WTC11 (cell line): ENCODE results near the gene TINAG. TPM values are rescaled to one million over a fixed set of nuclear protein-coding genes. Genes with fewer than 3 reads are reported as not detected.

Experiments
- ATAC-seq: fragments of 200-7000 bp; cut with Tn5 transposase; 2 replicates; pipeline ENCODE4 v1.10.0; 2021; ENCODE audit warnings: mild to moderate bottlenecking, moderate library complexity
- CTCF ChIA-PET: fragments of 300-600 bp; sonication (Branson Sonifier 250); formaldehyde crosslinking; loops from one replicate; lab custom pipeline; 2021; ENCODE audit warnings: antibody characterized with exemption; lab: Charles Lee
- POLR2A ChIA-PET: fragments of 350-600 bp; sonication (Branson Sonifier 250); formaldehyde crosslinking; loops from one replicate; lab custom pipeline; 2021; ENCODE audit warnings: antibody characterized with exemption; lab: Charles Lee
- DNase-seq: peaks from one replicate; pipeline ENCODE4 v3.0.0; 2021; ENCODE audit warnings: low spot score
- H3K27ac Mint-ChIP-seq: 2 replicates; pipeline ENCODE4 v1.8.0; 2021; ENCODE audit warnings: mixed read lengths
- H3K27me3 Mint-ChIP-seq: 2 replicates; pipeline ENCODE4 v1.8.0; 2021; ENCODE audit warnings: low read depth, mild to moderate bottlenecking, moderate library complexity, mixed read lengths
- H3K36me3 Mint-ChIP-seq: 2 replicates; pipeline ENCODE4 v1.8.0; 2021; ENCODE audit warnings: mixed read lengths
- H3K4me1 Mint-ChIP-seq: 2 replicates; pipeline ENCODE4 v1.8.0; 2022; ENCODE audit warnings: mixed read lengths
- H3K4me3 Mint-ChIP-seq: 2 replicates; pipeline ENCODE4 v1.8.0; 2021; ENCODE audit warnings: mild to moderate bottlenecking, moderate library complexity, mixed read lengths
- H3K9me3 Mint-ChIP-seq: 2 replicates; pipeline ENCODE4 v1.8.0; 2021; ENCODE audit warnings: mixed read lengths
- ELF4 ChIP-seq: sonication (generic); formaldehyde crosslinking; IDR thresholded peaks from 2 replicates; pipeline ENCODE4 v1.8.1; 2022; ENCODE audit warnings: low read depth, mild to moderate bottlenecking, moderate library complexity, missing genetic modification reagents
- ESRRA ChIP-seq: sonication (generic); formaldehyde crosslinking; IDR thresholded peaks from 2 replicates; pipeline ENCODE4 v1.8.1; 2022; ENCODE audit warnings: mild to moderate bottlenecking, missing genetic modification reagents, borderline replicate concordance
- FOXP1 ChIP-seq: sonication (generic); formaldehyde crosslinking; IDR thresholded peaks from 2 replicates; pipeline ENCODE4 v1.8.0; 2022; ENCODE audit warnings: missing genetic modification reagents, mild to moderate bottlenecking, moderate library complexity, borderline replicate concordance
- NFATC4 ChIP-seq: fragments of 250-450 bp; sonication (Bioruptor Pico); IDR thresholded peaks from 2 replicates; pipeline ENCODE4 v1.9.0; 2021; ENCODE audit warnings: mild to moderate bottlenecking
- RELA ChIP-seq: sonication (generic); formaldehyde crosslinking; IDR thresholded peaks from 2 replicates; pipeline ENCODE4 v1.8.1; 2022; ENCODE audit warnings: missing genetic modification reagents, mild to moderate bottlenecking, borderline replicate concordance
- TEAD4 ChIP-seq: sonication (generic); formaldehyde crosslinking; IDR thresholded peaks from 2 replicates; pipeline ENCODE4 v1.8.0; 2022; ENCODE audit warnings: mild to moderate bottlenecking, missing genetic modification reagents
- ZNF121 ChIP-seq: sonication (generic); formaldehyde crosslinking; IDR thresholded peaks from 2 replicates; pipeline ENCODE4 v1.8.0; 2023; ENCODE audit warnings: missing genetic modification reagents
- ZNF232 ChIP-seq: sonication (generic); formaldehyde crosslinking; IDR thresholded peaks from 2 replicates; pipeline ENCODE4 v1.8.0; 2022; ENCODE audit warnings: mild to moderate bottlenecking, missing genetic modification reagents
- ZNF396 ChIP-seq: fragments of 250-450 bp; sonication (Bioruptor Pico); IDR thresholded peaks from 2 replicates; pipeline ENCODE4 v1.8.0; 2021; ENCODE audit warnings: mild to moderate bottlenecking, moderate library complexity, borderline replicate concordance
- ZNF416 ChIP-seq: fragments of 250-450 bp; sonication (Bioruptor Pico); IDR thresholded peaks from 2 replicates; pipeline ENCODE4 v1.9.0; 2021; ENCODE audit warnings: mild to moderate bottlenecking, inconsistent platforms
- ZNF671 ChIP-seq: fragments of 250-450 bp; sonication (Bioruptor Pico); IDR thresholded peaks from 2 replicates; pipeline ENCODE4 v1.8.0; 2021; ENCODE audit warnings: mild to moderate bottlenecking
- total RNA-seq: library from RNA; stranded (reverse); gene quantifications from 3 replicates; pipeline ENCODE4 v1.2.3, GENCODE V29; 2021
- TF ChIP-seq, protein P1 (sequence below): sonication (generic); formaldehyde crosslinking; IDR thresholded peaks from 2 replicates; pipeline ENCODE4 v1.8.1; 2023; ENCODE audit warnings: mild to moderate bottlenecking, missing genetic modification reagents, moderate library complexity
- TF ChIP-seq, protein P2 (sequence below): sonication (generic); formaldehyde crosslinking; IDR thresholded peaks from 2 replicates; pipeline ENCODE4 v1.8.1; 2023; ENCODE audit warnings: mild to moderate bottlenecking, missing genetic modification reagents
- TF ChIP-seq, protein P3 (sequence below): sonication (generic); formaldehyde crosslinking; IDR thresholded peaks from 2 replicates; pipeline ENCODE4 v1.8.1; 2023; ENCODE audit warnings: mild to moderate bottlenecking, missing genetic modification reagents, moderate library complexity
- TF ChIP-seq, protein P4 (sequence below): fragments of 250-450 bp; sonication (Bioruptor Pico); IDR thresholded peaks from 2 replicates; pipeline ENCODE4 v1.9.0; 2021; ENCODE audit warnings: mild to moderate bottlenecking
- TF ChIP-seq, protein P5 (sequence below): sonication (generic); formaldehyde crosslinking; IDR thresholded peaks from 2 replicates; pipeline ENCODE4 v1.8.0; 2022; ENCODE audit warnings: missing genetic modification reagents
- TF ChIP-seq, protein P6 (sequence below): fragments of 250-450 bp; sonication (Bioruptor Pico); IDR thresholded peaks from 2 replicates; pipeline ENCODE4 v2.1.2; 2022; ENCODE audit warnings: mild to moderate bottlenecking, moderate library complexity
- TF ChIP-seq, protein P7 (sequence below): sonication (generic); formaldehyde crosslinking; IDR thresholded peaks from 2 replicates; pipeline ENCODE4 v1.8.1; 2022; ENCODE audit warnings: missing genetic modification reagents, borderline replicate concordance

Gene TINAG
- total RNA-seq, 1 experiment from 2014 or later = not detected

DNA sequence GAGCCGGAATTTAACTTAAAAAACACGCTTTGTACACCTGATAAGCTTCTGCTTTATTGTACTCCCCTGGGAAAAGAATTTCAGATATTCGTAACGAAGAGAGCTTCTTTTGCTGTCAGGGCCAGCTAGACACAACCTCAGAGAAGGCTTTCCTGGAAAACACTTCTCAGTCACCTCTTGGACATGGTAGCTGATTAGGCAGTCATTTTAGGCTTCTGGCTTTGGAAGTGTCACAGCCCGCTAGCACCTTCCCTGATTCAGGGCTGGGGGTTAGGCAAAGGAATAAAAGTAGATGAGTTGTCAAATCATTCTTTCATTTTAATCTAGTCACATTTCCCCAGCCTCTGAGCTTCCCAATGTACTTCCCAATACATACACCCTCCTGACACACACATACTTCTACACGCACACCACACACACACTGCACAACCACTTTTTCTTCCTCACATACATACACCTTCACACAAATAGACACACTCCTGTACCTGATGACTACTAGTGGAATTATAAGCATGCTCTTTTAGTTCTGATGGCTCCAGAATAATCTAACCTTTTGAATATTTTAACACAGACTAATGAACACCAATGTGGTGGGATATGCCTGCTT, 34.9 kb upstream of the TINAG start:
- TF ChIP-seq, protein P1, sequence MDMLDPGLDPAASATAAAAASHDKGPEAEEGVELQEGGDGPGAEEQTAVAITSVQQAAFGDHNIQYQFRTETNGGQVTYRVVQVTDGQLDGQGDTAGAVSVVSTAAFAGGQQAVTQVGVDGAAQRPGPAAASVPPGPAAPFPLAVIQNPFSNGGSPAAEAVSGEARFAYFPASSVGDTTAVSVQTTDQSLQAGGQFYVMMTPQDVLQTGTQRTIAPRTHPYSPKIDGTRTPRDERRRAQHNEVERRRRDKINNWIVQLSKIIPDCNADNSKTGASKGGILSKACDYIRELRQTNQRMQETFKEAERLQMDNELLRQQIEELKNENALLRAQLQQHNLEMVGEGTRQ (CRISPR knock-in tag) = no peak
- TF ChIP-seq, protein P2, sequence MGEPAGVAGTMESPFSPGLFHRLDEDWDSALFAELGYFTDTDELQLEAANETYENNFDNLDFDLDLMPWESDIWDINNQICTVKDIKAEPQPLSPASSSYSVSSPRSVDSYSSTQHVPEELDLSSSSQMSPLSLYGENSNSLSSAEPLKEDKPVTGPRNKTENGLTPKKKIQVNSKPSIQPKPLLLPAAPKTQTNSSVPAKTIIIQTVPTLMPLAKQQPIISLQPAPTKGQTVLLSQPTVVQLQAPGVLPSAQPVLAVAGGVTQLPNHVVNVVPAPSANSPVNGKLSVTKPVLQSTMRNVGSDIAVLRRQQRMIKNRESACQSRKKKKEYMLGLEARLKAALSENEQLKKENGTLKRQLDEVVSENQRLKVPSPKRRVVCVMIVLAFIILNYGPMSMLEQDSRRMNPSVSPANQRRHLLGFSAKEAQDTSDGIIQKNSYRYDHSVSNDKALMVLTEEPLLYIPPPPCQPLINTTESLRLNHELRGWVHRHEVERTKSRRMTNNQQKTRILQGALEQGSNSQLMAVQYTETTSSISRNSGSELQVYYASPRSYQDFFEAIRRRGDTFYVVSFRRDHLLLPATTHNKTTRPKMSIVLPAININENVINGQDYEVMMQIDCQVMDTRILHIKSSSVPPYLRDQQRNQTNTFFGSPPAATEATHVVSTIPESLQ (CRISPR knock-in tag) = no peak
- TF ChIP-seq ZNF232 (CRISPR knock-in tag) (no peak), TEAD4 (CRISPR knock-in tag) (no peak), FOXP1 (CRISPR knock-in tag) (no peak), ELF4 (no peak), ZNF416 (no peak), NFATC4 (CRISPR knock-in tag) (no peak), ZNF121 (CRISPR knock-in tag) (no peak), RELA (CRISPR knock-in tag) (no peak)
- TF ChIP-seq, protein P3, sequence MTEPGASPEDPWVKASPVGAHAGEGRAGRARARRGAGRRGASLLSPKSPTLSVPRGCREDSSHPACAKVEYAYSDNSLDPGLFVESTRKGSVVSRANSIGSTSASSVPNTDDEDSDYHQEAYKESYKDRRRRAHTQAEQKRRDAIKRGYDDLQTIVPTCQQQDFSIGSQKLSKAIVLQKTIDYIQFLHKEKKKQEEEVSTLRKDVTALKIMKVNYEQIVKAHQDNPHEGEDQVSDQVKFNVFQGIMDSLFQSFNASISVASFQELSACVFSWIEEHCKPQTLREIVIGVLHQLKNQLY (CRISPR knock-in tag) = no peak
- TF ChIP-seq, protein P4, sequence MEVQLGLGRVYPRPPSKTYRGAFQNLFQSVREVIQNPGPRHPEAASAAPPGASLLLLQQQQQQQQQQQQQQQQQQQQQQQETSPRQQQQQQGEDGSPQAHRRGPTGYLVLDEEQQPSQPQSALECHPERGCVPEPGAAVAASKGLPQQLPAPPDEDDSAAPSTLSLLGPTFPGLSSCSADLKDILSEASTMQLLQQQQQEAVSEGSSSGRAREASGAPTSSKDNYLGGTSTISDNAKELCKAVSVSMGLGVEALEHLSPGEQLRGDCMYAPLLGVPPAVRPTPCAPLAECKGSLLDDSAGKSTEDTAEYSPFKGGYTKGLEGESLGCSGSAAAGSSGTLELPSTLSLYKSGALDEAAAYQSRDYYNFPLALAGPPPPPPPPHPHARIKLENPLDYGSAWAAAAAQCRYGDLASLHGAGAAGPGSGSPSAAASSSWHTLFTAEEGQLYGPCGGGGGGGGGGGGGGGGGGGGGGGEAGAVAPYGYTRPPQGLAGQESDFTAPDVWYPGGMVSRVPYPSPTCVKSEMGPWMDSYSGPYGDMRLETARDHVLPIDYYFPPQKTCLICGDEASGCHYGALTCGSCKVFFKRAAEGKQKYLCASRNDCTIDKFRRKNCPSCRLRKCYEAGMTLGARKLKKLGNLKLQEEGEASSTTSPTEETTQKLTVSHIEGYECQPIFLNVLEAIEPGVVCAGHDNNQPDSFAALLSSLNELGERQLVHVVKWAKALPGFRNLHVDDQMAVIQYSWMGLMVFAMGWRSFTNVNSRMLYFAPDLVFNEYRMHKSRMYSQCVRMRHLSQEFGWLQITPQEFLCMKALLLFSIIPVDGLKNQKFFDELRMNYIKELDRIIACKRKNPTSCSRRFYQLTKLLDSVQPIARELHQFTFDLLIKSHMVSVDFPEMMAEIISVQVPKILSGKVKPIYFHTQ (CRISPR knock-in tag) = no peak
- DNase-seq (no peak), ATAC-seq (no peak)
- Mint-ChIP-seq H3K4me1 (no peaks in the 10 kb centered on the region), H3K27me3 (no peaks in the 10 kb centered on the region), H3K9me3 (no peaks in the 10 kb centered on the region), H3K36me3 (no peaks in the 10 kb centered on the region), H3K4me3 (no peak overlapping the region), H3K27ac (no peak overlapping the region)
- ChIA-PET POLR2A (no interaction called here), CTCF (no interaction called here)

DNA sequence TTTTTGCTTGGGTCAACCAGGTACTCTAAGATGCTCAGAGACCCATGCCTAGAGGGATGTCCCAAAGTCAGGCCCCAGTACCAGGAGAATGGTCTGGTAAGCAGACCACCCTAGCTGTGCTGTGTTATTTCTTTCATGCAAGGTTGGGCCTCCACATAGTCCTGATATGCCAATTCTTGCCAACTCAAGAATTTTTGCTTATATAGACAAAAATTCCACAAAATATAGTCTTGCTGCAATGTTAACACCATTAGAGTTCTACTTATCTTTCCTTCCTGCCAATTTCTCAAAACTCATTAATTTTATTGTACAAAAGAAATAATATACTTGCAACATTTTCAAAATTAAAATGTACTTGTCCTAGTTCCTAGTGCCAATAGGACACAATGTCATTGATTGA, 33.9 kb upstream of the TINAG start:
- no peak overlapping the region for H3K27ac Mint-ChIP-seq
- POLR2A ChIA-PET = no interaction called here
- TF ChIP-seq ZNF396 (CRISPR knock-in tag) = no peak
- TF ChIP-seq, protein P5, sequence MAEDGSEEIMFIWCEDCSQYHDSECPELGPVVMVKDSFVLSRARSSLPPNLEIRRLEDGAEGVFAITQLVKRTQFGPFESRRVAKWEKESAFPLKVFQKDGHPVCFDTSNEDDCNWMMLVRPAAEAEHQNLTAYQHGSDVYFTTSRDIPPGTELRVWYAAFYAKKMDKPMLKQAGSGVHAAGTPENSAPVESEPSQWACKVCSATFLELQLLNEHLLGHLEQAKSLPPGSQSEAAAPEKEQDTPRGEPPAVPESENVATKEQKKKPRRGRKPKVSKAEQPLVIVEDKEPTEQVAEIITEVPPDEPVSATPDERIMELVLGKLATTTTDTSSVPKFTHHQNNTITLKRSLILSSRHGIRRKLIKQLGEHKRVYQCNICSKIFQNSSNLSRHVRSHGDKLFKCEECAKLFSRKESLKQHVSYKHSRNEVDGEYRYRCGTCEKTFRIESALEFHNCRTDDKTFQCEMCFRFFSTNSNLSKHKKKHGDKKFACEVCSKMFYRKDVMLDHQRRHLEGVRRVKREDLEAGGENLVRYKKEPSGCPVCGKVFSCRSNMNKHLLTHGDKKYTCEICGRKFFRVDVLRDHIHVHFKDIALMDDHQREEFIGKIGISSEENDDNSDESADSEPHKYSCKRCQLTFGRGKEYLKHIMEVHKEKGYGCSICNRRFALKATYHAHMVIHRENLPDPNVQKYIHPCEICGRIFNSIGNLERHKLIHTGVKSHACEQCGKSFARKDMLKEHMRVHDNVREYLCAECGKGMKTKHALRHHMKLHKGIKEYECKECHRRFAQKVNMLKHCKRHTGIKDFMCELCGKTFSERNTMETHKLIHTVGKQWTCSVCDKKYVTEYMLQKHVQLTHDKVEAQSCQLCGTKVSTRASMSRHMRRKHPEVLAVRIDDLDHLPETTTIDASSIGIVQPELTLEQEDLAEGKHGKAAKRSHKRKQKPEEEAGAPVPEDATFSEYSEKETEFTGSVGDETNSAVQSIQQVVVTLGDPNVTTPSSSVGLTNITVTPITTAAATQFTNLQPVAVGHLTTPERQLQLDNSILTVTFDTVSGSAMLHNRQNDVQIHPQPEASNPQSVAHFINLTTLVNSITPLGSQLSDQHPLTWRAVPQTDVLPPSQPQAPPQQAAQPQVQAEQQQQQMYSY (CRISPR knock-in tag) = no peak
- TF ChIP-seq RELA (CRISPR knock-in tag) = no peak
- no peak for TF ChIP-seq ZNF416
- TF ChIP-seq, protein P6, sequence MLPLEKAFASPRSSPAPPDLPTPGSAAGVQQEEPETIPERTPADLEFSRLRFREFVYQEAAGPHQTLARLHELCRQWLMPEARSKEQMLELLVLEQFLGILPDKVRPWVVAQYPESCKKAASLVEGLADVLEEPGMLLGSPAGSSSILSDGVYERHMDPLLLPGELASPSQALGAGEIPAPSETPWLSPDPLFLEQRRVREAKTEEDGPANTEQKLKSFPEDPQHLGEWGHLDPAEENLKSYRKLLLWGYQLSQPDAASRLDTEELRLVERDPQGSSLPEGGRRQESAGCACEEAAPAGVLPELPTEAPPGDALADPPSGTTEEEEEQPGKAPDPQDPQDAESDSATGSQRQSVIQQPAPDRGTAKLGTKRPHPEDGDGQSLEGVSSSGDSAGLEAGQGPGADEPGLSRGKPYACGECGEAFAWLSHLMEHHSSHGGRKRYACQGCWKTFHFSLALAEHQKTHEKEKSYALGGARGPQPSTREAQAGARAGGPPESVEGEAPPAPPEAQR = no peak
- TF ChIP-seq ESRRA = no peak
- TF ChIP-seq, protein P7, sequence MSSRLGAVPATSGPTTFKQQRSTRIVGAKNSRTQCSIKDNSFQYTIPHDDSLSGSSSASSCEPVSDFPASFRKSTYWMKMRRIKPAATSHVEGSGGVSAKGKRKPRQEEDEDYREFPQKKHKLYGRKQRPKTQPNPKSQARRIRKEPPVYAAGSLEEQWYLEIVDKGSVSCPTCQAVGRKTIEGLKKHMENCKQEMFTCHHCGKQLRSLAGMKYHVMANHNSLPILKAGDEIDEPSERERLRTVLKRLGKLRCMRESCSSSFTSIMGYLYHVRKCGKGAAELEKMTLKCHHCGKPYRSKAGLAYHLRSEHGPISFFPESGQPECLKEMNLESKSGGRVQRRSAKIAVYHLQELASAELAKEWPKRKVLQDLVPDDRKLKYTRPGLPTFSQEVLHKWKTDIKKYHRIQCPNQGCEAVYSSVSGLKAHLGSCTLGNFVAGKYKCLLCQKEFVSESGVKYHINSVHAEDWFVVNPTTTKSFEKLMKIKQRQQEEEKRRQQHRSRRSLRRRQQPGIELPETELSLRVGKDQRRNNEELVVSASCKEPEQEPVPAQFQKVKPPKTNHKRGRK (CRISPR knock-in tag) = no peak
- no peak for TF ChIP-seq ZNF671 (CRISPR knock-in tag)
- TF ChIP-seq, all 79 proteins: peak for 0
- no peaks in the 10 kb centered on the region for H3K9me3 Mint-ChIP-seq
- DNase-seq (no peak), ATAC-seq (no peak)
- no peaks in the 10 kb centered on the region for H3K4me1 Mint-ChIP-seq
- no peaks in the 10 kb centered on the region for H3K36me3 Mint-ChIP-seq
- no peak overlapping the region for H3K4me3 Mint-ChIP-seq
- H3K27me3 Mint-ChIP-seq = no peaks in the 10 kb centered on the region
- CTCF ChIA-PET = no interaction called here
